CD14-positive monocyte (primary cell): Measurements from ENCODE around the gene SLC66A1. TPM values are rescaled to one million over a fixed set of nuclear protein-coding genes. Genes with fewer than 3 reads are reported as not detected.

Experiments
- polyA plus RNA-seq, 3 donors: library from polyadenylated mRNA; depleted of rRNA in 1 of 3; unstranded in 2 of 3; stranded (reverse) in 1 of 3; fragments of 300-500 nt in 2 of 3; fragments of >200 nt in 1 of 3; fragmentation: Illumina TruSeq in 2 of 3; gene quantifications; 1 replicate in 2 of 3; 2 replicates in 1 of 3; pipeline ENCODE4 v1.2.3, GENCODE V29; 2012 to 2021
- small RNA-seq: library from RNA; depleted of rRNA; stranded (forward); fragments of <200 nt; gene quantifications from one replicate; pipeline ENCODE3, GENCODE V24; 2012; ENCODE audit warnings: low read depth; ENCODE audit not compliant: insufficient read length

The SLC66A1 gene
- polyA plus RNA-seq, 3 donors = 9.1 to 21.1 (median 9.7) TPM

Small RNA genes lying within 50 kb of the gene (small RNA-seq; reads per million reads assigned to genes)
- not detected for gene RNU6-1099P

Other genes with a start within 250 kb of the SLC66A1 start
- gene UBR4, start 102.1 kb upstream of the SLC66A1 start, polyA plus RNA-seq = 10 to 100 TPM; 44.3 to 93.8 (median 49.4) TPM
- gene EMC1, start 60.8 kb upstream of the SLC66A1 start, polyA plus RNA-seq = 10 to 100 TPM; 14.7 to 27.1 (median 18.5) TPM
- 1 to 10 TPM; 4.9 to 8.7 (median 8.4) TPM for gene MRTO4, start 60.5 kb upstream of the SLC66A1 start, polyA plus RNA-seq
- gene AKR7A3, start 23.6 kb upstream of the SLC66A1 start, polyA plus RNA-seq = under 1 TPM in 2 of 3 donors, not detected in 1; 0.15 to 0.56 TPM
- 100 to 1,000 TPM in 1 of 3 donors, 10 to 100 TPM in 2; 19.5 to 117 (median 89.3) TPM for gene AKR7A2, start 182 bp upstream of the SLC66A1 start, polyA plus RNA-seq
- 100 to 1,000 TPM; 290 to 504 (median 407) TPM for gene CAPZB, start 173.2 kb downstream of the SLC66A1 start, polyA plus RNA-seq